ENCODE measurements around the gene PRELID2.
"Not testable (repeated sequence)": the region's sequence is repeated elsewhere in the genome, so short reads cannot be mapped to it uniquely, and the experiment has no call there.

Gene PRELID2

GRCh38 chr5:145841299-145841698 lies 6.2 kb upstream of the PRELID2 start:
- no peak overlapping the region for H3K4me3 ChIP-seq (ENCODE audit: low read depth, low read length)
- in situ Hi-C loops (cut with HindIII; ENCODE audit: low sequenced_read_pairs): no loop called here
- TF ChIP-seq CTCF (IDR thresholded peaks at IDR 0.05; ENCODE audit: low read depth, low read length, missing control alignments): no peak
- DNase-seq (ENCODE audit: low read depth): no peak

GRCh38 chr5:145840458-145841132 lies 5.5 kb upstream of the PRELID2 start:
- no peak for DNase-seq (ENCODE audit: low read depth)
- TF ChIP-seq CTCF (IDR thresholded peaks at IDR 0.05; ENCODE audit: low read depth, low read length, missing control alignments): no peak
- H3K4me3 ChIP-seq (ENCODE audit: low read depth, low read length): no peak overlapping the region
- in situ Hi-C loops (cut with HindIII; ENCODE audit: low sequenced_read_pairs): no loop called here

GRCh38 chr5:145838276-145838675 lies 3.1 kb upstream of the PRELID2 start:
- no peak for DNase-seq (ENCODE audit: low read depth)
- no peak overlapping the region for H3K4me3 ChIP-seq (ENCODE audit: low read depth, low read length)
- in situ Hi-C loops (cut with HindIII; ENCODE audit: low sequenced_read_pairs): no loop called here
- no peak for TF ChIP-seq CTCF (IDR thresholded peaks at IDR 0.05; ENCODE audit: low read depth, low read length, missing control alignments)

- DNase-seq (ENCODE audit: low read depth); in situ Hi-C loops (cut with HindIII; ENCODE audit: low sequenced_read_pairs); H3K4me3 ChIP-seq (ENCODE audit: low read depth, low read length): not testable (repeated sequence)
Measured at GRCh38 chr5:145836241-145836640, 1.1 kb upstream of the PRELID2 start.

- H3K4me3 ChIP-seq (ENCODE audit: low read depth, low read length): peak overlapping the region; percentile 57
- in situ Hi-C loops (cut with HindIII; ENCODE audit: low sequenced_read_pairs): no loop called here
Measured at GRCh38 chr5:145835848-145836239, 702 bp upstream of the PRELID2 start.

GRCh38 chr5:145834554-145834916 lies 607 bp downstream of the PRELID2 start:
- DNase-seq (ENCODE audit: low read depth): no peak
- in situ Hi-C loops (cut with HindIII; ENCODE audit: low sequenced_read_pairs): no loop called here
- peak overlapping the region; percentile 57 for H3K4me3 ChIP-seq (ENCODE audit: low read depth, low read length)
- TF ChIP-seq CTCF (IDR thresholded peaks at IDR 0.05; ENCODE audit: low read depth, low read length, missing control alignments): no peak

More at GRCh38 chr5:145835848-145836239, 702 bp upstream of the PRELID2 start:
- no peak for TF ChIP-seq CTCF (IDR thresholded peaks at IDR 0.05; ENCODE audit: low read depth, low read length, missing control alignments)
- DNase-seq (ENCODE audit: low read depth): no peak

- no peak for DNase-seq (ENCODE audit: low read depth)
- no peak for TF ChIP-seq CTCF (IDR thresholded peaks at IDR 0.05; ENCODE audit: low read depth, low read length, missing control alignments)
- H3K4me3 ChIP-seq (ENCODE audit: low read depth, low read length): no peak overlapping the region
- in situ Hi-C loops (cut with HindIII; ENCODE audit: low sequenced_read_pairs): no loop called here
Measured at GRCh38 chr5:145833631-145834200, 1.4 kb downstream of the PRELID2 start.

Data from astrocyte of the cerebellum (primary cell).